ENCODE results near the gene SINHCAF. TPM values are rescaled to one million over a fixed set of nuclear protein-coding genes. Genes with fewer than 3 reads are reported as not detected.

The SINHCAF gene
- total RNA-seq, 1 donor from 2014 or later, result 115 TPM

DNA sequence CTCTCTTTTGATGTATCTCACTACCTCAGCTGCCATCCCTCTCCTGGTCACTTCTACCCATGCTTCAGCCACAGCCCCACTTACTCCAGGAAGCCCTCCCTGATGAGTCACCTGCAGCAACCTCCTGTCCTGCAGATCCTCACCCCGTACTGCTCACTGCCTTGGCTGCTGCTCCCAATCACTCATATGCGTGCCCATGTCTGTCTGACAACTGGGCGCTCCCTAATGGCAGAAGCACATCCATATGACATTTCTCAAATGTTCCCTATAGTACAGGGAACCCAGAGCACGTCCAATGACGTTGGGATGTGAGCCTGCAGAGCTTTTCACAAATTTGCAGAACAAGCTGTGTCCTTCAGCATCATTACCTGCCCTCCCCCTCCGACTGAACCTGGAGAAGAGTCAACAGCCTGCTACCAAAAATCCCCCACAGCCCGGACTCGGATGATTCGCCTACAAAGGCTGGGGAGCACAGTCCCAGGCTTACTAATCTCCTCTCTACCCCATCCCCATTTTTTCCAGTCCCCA lies 90.0 kb downstream of the SINHCAF start:
- no peak for FAIRE-seq
- no peak for DNase-seq (ENCODE audit: low read depth)
- H3K27me3 ChIP-seq (ENCODE audit: insufficient read depth, low read length), result peaks cover 42% of the 10 kb centered on the region
- no peaks in the 10 kb centered on the region for H3K36me3 ChIP-seq (ENCODE audit: insufficient read depth, low read length)
- no peaks in the 10 kb centered on the region for H4K20me1 ChIP-seq (ENCODE audit: insufficient read depth, low read length)
- Mint-ChIP-seq H3K27ac (ENCODE audit: unreplicated experiment) (no peak overlapping the region), H3K27me3 (ENCODE audit: low read depth, unreplicated experiment) (peaks cover 35% of the 10 kb centered on the region), H3K9me3 (ENCODE audit: unreplicated experiment) (peaks cover 8% of the 10 kb centered on the region), H3K4me3 (ENCODE audit: unreplicated experiment) (no peak overlapping the region), H3K4me1 (ENCODE audit: low read depth, unreplicated experiment) (peaks cover 8% of the 10 kb centered on the region), H3K36me3 (ENCODE audit: low read depth, unreplicated experiment) (no peaks in the 10 kb centered on the region)
- H3K4me3 ChIP-seq (ENCODE audit: insufficient read depth, low read depth, low read length), result no peak overlapping the region
- TF ChIP-seq EZH2 (IDR thresholded peaks at IDR 0.05; ENCODE audit: insufficient read depth, low read length), result no peak
- TF ChIP-seq, protein P1, sequence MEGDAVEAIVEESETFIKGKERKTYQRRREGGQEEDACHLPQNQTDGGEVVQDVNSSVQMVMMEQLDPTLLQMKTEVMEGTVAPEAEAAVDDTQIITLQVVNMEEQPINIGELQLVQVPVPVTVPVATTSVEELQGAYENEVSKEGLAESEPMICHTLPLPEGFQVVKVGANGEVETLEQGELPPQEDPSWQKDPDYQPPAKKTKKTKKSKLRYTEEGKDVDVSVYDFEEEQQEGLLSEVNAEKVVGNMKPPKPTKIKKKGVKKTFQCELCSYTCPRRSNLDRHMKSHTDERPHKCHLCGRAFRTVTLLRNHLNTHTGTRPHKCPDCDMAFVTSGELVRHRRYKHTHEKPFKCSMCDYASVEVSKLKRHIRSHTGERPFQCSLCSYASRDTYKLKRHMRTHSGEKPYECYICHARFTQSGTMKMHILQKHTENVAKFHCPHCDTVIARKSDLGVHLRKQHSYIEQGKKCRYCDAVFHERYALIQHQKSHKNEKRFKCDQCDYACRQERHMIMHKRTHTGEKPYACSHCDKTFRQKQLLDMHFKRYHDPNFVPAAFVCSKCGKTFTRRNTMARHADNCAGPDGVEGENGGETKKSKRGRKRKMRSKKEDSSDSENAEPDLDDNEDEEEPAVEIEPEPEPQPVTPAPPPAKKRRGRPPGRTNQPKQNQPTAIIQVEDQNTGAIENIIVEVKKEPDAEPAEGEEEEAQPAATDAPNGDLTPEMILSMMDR (IDR thresholded peaks at IDR 0.05; ENCODE audit: insufficient read depth, low read depth, low read length), result no peak
- H3K4me1 ChIP-seq (ENCODE audit: insufficient read depth, low read length), result no peaks in the 10 kb centered on the region
- H3K4me2 ChIP-seq (ENCODE audit: low read length), result no peak overlapping the region
- no peak overlapping the region for H3K9ac ChIP-seq (ENCODE audit: low read length)
- no peak overlapping the region for H3K27ac ChIP-seq (ENCODE audit: low read depth, low read length)
- peaks cover 7% of the 10 kb centered on the region for H3K9me3 ChIP-seq (ENCODE audit: insufficient read depth, low read depth, low read length)
- no peak overlapping the region for H2AFZ ChIP-seq (ENCODE audit: low read depth, low read length)
- H3K79me2 ChIP-seq (ENCODE audit: insufficient read depth, low read length), result no peaks in the 10 kb centered on the region

DNA sequence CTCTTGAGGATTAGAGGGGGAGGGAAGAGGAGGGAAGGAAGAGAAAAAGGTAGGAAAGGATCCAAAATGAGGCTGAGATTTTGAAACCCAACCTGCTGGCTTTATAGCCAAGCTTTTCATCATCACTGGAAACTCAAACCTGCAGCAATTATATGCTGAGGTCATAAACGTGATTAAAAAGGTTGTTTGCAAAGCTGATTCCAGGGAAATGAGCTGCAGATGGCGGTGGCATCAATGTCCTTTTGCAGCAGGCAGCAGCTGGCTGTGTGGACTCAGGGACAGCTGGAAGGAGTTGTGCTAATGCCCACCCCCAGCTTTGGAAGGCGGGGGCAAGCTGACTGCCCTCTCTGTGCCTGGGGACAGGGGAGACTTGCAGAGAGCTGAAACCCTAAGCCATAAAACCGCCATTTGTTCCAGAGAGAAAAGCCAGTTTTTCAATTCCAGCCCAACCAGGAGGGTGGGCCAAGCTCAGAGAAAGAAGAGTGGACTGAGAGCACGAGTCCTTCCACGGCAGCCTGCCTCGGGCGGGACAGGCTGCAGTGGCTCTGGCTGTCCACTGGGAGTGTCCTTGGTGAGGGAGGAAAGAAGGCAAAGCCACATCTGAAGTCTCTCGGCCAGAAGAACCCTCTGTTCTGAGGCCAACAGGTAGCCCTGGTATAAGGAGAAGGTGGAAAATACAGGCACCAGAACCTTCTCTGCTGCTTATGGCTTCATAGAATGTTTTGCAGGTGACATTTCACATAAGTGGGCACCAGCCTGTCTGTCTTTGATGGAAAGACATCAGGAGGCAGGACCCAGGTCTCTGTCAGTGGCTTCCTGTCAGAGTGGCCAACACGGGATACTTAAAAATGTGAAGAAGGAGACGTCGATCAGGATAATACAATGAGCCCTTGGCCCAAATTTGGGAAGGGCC lies 90.7 kb downstream of the SINHCAF start:
- no peaks in the 10 kb centered on the region for H3K36me3 Mint-ChIP-seq (ENCODE audit: low read depth, unreplicated experiment)
- H3K27ac ChIP-seq (ENCODE audit: low read depth, low read length), result no peak overlapping the region
- H3K79me2 ChIP-seq (ENCODE audit: insufficient read depth, low read length), result no peaks in the 10 kb centered on the region
- DNase-seq (ENCODE audit: low read depth) (peak; percentile 36), FAIRE-seq (no peak)
- H3K36me3 ChIP-seq (ENCODE audit: insufficient read depth, low read length), result no peaks in the 10 kb centered on the region
- H3K27ac Mint-ChIP-seq (ENCODE audit: unreplicated experiment), result no peak overlapping the region
- no peak overlapping the region for H3K9ac ChIP-seq (ENCODE audit: low read length)
- peaks cover 34% of the 10 kb centered on the region for H3K27me3 Mint-ChIP-seq (ENCODE audit: low read depth, unreplicated experiment)
- no peak overlapping the region for H3K4me3 ChIP-seq (ENCODE audit: insufficient read depth, low read depth, low read length)
- peaks cover 7% of the 10 kb centered on the region for H3K9me3 Mint-ChIP-seq (ENCODE audit: unreplicated experiment)
- peak overlapping the region; percentile 47 for H2AFZ ChIP-seq (ENCODE audit: low read depth, low read length)
- no peaks in the 10 kb centered on the region for H3K4me1 ChIP-seq (ENCODE audit: insufficient read depth, low read length)
- peak overlapping the region; percentile 24 for H3K4me2 ChIP-seq (ENCODE audit: low read length)
- peaks cover 40% of the 10 kb centered on the region for H3K27me3 ChIP-seq (ENCODE audit: insufficient read depth, low read length)
- H3K9me3 ChIP-seq (ENCODE audit: insufficient read depth, low read depth, low read length), result peaks cover 7% of the 10 kb centered on the region
- H3K4me3 Mint-ChIP-seq (ENCODE audit: unreplicated experiment), result no peak overlapping the region
- H3K4me1 Mint-ChIP-seq (ENCODE audit: low read depth, unreplicated experiment), result peaks cover 8% of the 10 kb centered on the region
- H4K20me1 ChIP-seq (ENCODE audit: insufficient read depth, low read length), result no peaks in the 10 kb centered on the region
- TF ChIP-seq EZH2 (IDR thresholded peaks at IDR 0.05; ENCODE audit: insufficient read depth, low read length), result no peak
- TF ChIP-seq, protein P1 (IDR thresholded peaks at IDR 0.05; ENCODE audit: insufficient read depth, low read depth, low read length), result peak; percentile 38

Measured in astrocyte (in vitro differentiated cells and primary cell).